Keratinocyte (primary cell): ENCODE results near the gene CD74.

Experiments
- CTCF ChIP-seq, 3 experiments: IDR thresholded peaks in 1 of 3; conservative IDR thresholded peaks in 1 of 3; optimal IDR thresholded peaks in 1 of 3; 2 replicates in 2 of 3; 3 replicates in 1 of 3; pipeline versions ENCODE3 to v1.5.1; 2011; ENCODE audit warnings: low read length in 3 of 3, mild to moderate bottlenecking in 3 of 3, moderate library complexity in 2 of 3, control low read depth in 1 of 3, inconsistent platforms in 1 of 3; ENCODE audit not compliant: insufficient read depth in 2 of 3; ENCODE audit errors: extremely low read depth in 1 of 3
- EZH2 ChIP-seq: IDR thresholded peaks from one replicate; pipeline ENCODE4 v1.6.1; 2012; ENCODE audit warnings: inconsistent platforms, mild to moderate bottlenecking, low read length, moderate library complexity

DNA sequence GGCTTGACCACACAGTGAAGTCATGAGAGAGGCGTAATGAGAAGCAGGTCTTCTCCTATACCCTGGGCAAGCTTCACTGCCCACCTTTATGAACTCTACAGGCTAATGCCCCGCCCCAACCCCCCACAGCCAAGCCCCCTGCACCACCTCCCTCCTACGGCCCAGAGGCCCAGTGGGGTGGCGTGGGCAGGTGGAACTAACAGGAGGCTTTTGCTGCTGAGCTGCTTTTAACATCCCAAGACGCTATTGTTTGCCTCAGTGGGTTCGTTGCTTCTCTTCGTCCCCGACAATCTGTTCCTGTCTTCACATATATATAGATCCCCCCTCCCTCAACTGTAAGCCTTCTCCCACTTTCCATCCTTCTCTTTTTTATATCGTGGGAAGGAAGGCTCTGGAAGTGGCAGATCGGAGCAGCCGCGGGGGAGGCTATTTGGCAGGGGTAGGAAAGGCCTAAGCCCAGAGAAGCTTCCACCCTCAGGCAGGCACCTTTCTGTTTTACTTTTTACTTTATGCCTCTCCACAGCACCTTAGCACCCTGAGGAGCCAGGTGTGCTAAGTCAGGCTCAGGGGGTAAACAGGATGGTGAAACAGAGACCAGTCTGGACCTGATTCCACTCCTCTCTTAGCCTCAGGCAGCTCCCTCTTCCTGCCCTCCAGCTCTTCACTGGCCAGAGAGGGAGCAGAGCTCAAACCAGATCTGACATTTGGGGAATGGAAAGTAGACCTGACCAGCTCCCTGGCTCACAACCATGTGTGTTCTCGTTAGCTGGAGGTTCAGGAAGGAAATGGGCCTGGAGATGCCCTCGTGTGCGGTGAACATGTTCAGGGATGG, 26.5 kb downstream of the CD74 start:
- TF ChIP-seq EZH2: no peak
- TF ChIP-seq CTCF (optimal IDR thresholded peaks at IDR 0.05 in 1 of 3, IDR thresholded peaks at IDR 0.05 in 1 of 3, conservative IDR thresholded peaks at IDR 0.05 in 1 of 3; ENCODE audit: extremely low read depth in 1 of 3, insufficient read depth in 2 of 3, low read length in 3 of 3): no peak
